SKM-1 (cell line): Measurements from ENCODE around the gene PON3.

Experiments
- DNase-seq: peaks from one replicate; lab custom pipeline; 2025; ENCODE audit not compliant: unreplicated experiment; lab: John Stamatoyannopoulos, UW

Gene PON3

DNA sequence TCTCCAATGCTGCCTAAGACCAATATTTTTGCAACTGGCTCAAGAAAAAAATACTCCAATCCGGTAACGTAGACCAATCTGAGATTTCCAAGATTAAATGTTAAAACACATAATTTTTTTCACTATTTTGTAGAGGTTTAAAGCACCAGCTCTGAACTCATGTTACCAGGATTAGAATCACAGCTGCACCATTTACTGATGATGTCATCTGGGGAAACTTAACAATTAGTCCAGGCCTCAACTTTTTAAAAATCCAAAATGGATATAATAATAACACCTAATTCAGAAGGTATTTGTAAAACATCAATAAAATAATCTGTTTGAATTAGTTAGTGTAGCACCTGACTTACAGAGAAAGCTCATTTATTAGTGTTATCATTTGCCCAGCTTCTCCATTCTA lies 86.2 kb downstream of the PON3 start:
- DNase-seq = no peak
